ENCODE data around the gene ACAT1. TPM values are rescaled to one million over a fixed set of nuclear protein-coding genes. Genes with fewer than 3 reads are reported as not detected.
"Not testable (repeated sequence)": the region's sequence is repeated elsewhere in the genome, so short reads cannot be mapped to it uniquely, and the experiment has no call there.

Gene ACAT1
- total RNA-seq: 98.5 and 210 TPM in 2 replicates

DNA sequence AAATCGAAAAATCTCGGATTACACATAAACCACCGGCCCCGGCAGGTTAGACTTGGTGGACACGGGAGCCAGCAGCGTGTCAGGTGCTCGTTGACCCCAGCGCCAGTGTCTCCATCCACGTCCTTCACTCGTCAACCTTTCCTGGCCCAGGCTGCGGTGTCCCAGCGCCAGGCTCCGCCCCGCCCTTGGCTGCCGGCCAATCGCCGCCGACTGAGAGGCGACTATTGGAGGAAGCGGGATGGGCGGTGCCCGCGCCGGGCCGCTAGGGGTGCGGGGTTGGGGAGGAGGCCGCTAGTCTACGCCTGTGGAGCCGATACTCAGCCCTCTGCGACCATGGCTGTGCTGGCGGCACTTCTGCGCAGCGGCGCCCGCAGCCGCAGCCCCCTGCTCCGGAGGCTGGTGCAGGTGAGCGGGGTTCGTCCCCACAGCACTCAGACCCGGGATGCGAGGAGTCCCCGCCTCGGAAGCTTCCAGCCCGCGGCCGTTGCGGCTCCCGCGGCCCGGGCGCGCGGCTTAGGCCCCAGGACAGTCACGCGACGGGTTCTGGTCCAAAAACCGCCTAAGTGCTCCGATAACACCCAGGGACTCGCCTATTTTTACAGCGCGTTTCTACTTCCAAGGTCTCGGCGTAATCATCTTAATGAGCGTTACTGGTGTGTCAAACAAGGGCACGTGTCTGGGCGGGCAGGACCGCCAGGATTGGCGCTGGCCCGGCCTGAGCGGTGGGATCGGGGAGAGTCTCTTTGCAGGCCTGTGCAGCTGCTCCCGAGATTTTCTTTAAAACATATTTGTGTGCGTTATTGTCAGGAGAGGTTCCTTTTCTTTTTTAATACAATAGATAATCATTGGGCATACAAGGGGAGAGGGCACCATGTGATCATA, at the start of gene ACAT1:
Gene ACAT1, plus strand, starts transcription at position 294 of the 882 bp plus-strand sequence. Its CDS starts 40 bp downstream, at position 334.
- peak; percentile 51 for DNase-seq (ENCODE audit: extremely low read depth, low read depth, low spot score)

DNA sequence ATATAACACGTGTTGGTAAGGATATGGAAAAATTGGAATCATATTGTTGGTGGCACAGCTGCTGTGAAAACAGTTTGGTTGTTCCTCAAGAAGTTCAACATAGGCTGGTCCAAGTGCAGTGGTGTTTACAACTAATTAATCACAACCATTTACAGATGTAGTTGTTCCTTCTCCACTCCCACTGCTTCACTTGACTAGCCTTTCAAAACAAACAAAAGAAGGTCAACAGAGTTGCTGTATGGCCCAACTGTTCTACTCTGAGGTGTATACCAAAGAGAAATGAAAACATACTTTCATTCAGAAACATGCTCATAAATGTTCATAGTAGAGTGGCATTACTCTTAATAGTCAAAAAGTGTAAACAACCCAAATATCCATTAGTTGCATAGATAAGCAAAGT, 36.6 kb upstream of the ACAT1 start:
- DNase-seq (ENCODE audit: extremely low read depth, low read depth, low spot score): no peak

GRCh38 chr11:108085672-108086071, 35.7 kb upstream of the ACAT1 start:
- no peak for DNase-seq (ENCODE audit: extremely low read depth, low read depth, low spot score)

DNA sequence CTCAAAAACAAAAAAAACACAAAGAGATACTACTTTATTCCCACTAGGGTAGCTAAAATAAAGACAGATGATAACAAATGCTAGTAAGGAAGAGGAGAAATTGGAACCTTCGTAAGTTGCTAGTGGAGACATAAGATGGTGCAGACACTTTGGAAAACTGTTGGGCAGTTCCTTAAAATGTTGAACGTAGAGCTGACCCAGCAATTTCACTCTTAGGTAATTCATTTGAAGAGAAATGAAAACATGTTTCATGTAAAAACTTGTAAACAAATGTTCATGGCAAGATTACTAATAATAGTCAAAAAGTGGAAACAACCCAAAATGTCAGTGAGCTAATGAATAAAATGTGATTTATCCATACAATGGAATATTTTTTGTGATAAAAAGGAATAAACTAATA, 29.2 kb upstream of the ACAT1 start:
- DNase-seq (ENCODE audit: extremely low read depth, low read depth, low spot score): no peak

DNA sequence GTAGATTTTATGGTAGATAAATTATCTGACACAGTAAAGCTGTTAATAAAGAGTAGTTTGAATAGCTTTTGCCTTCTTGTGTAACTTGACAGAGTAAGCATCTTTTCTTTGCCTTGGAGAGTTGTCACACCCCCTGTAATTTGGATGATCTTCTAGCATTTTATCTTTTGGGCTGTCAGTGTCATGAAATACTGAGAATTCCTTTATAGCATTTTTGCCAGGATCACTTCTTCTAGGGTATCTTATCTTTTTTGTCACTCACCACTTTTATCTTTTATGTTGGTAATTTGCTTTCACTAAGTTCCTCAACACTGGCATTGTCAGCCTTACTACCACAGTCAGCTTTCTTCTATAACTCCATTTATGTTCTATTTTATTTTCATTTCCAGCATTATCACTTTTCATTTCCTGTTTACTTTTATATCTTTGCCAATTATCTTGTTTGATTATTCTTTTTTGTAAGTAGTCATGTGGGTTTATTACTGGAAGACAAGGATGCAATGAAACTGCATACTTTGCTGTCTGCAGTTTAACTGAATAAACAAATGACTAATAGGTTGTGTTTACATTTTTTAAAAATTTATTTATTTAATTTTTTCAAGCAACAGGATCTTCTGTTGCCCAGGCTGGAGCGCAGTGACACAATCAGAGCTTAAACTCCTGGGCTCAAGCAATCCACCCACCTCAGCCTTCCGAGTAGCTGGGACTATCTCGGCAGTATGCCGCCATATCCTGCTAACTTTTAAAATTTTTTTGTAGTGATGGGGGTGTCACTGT, 28.1 kb upstream of the ACAT1 start:
- no peak for DNase-seq (ENCODE audit: extremely low read depth, low read depth, low spot score)

DNA sequence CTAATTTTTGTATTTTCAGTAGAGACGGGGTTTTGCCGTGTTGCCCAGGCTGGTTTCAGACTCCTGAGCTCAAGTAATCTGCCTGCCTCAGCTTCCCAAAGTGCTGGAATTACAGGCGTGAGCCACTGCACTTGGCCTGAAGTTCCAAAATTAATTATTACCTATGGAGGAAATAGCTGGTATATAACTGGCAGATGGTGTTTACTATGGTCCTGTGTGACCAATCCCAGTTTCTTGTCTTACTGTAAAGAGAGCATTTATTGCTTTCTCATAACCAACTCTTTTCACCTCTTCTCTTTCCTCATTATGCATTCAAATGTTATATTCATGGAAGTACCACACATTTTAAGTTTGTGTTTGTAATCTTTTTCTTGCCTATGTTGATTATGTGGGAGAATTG, 24.2 kb upstream of the ACAT1 start:
- DNase-seq (ENCODE audit: extremely low read depth, low read depth, low spot score): no peak

- no peak for DNase-seq (ENCODE audit: extremely low read depth, low read depth, low spot score)
Observed at GRCh38 chr11:108101090-108101775, 20.1 kb upstream of the ACAT1 start.

GRCh38 chr11:108111126-108111525, 10.2 kb upstream of the ACAT1 start:
- no peak for DNase-seq (ENCODE audit: extremely low read depth, low read depth, low spot score)

DNA sequence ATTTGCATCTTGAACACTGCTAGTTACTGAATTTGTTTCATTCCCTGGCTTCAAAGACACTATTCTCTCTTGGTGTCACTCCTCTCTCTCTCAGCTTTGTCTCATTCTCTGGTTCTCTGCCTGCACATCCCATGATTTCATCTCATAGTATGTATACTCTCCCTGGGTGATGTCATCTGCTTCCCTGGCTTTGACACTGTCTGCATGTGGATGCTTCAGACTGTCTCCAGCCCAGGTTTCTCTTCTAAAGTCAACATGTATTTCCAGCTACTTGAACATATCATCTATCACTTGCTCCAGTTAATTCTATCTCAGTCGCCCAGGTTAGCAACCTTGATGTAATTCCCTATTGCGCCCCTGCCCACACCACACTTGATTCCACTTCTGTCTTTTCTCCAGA, 9.3 kb upstream of the ACAT1 start:
- DNase-seq (ENCODE audit: extremely low read depth, low read depth, low spot score): no peak

- DNase-seq (ENCODE audit: extremely low read depth, low read depth, low spot score): no peak
Observed at GRCh38 chr11:108115500-108116140, 5.7 kb upstream of the ACAT1 start.

DNA sequence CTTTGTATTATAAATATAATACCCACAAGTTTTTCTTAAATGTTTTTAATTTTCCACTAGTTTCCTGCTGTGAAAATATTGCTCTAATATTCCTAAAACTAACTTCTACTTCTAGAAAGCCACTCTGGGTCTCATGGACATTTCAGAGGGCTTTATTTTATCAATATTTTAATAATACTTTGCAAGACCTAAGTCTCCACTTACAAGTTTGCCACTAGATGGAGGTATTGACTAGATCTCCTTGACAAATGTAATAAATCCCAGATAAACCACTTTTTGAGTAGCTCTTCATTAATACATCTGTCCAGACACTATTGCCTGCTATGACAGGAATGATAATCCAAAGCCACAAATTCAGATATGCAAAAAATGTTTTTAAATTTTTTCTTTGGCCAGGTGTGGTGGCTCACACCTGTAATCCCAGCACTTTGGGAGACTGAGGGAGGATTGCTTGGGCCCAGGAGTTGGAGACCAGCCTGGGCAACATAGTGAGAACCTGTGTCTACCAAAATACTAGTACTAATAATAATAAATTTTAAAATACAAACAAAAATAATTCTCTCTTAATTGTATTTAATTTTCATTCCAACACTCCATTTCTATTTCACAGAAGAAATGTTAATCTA, 3.5 kb upstream of the ACAT1 start:
- no peak for DNase-seq (ENCODE audit: extremely low read depth, low read depth, low spot score)

- not testable (repeated sequence) for DNase-seq (ENCODE audit: extremely low read depth, low read depth, low spot score)
Observed at GRCh38 chr11:108120936-108121273, 462 bp upstream of the ACAT1 start.

DNA sequence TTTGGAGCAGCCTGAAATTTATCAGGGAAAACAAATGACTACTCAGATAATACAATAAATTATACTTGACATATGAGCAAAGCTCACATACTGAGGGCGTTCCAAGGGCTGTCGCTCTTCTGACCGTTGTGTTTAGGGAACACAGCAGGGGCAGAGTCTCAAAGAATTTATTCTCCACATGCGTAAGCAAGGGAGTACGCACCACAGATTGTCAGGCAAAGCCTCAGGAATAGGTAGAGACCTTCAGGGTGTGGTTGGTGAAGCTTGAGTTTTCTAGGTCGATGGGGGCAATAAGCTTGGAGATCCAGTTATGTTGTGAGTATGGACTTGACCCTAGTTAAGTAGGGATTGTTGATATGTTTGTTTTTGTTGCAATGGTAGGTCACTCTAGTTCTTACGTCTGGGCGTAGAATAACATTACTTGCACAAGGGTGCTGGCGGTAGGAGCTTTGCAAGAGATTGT, 830 bp downstream of the ACAT1 start:
- no peak for DNase-seq (ENCODE audit: extremely low read depth, low read depth, low spot score)

- DNase-seq (ENCODE audit: extremely low read depth, low read depth, low spot score): no peak
Observed at GRCh38 chr11:108125096-108125495, 3.7 kb downstream of the ACAT1 start.

GRCh38 chr11:108128772-108129171, 7.4 kb downstream of the ACAT1 start:
- no peak for DNase-seq (ENCODE audit: extremely low read depth, low read depth, low spot score)

DNA sequence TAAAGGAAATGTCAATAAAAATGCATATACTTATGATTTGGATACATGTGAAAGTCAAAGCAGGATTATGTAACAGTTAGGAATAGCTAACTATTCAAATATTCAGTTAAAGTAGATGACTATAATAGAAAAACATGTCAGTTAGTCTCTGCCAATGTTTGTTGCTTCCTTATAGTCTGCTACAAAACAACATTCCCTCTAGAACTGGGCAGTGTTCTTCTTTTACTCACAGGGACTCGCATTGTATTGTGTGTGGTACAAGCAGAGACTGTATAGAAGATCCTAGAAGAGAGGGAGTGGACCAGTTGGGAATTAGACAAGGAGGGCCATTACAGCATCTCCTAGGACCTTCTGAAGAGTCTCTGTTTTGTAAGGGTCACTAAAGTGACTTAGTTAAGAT, 10.6 kb downstream of the ACAT1 start:
- DNase-seq (ENCODE audit: extremely low read depth, low read depth, low spot score): no peak

DNA sequence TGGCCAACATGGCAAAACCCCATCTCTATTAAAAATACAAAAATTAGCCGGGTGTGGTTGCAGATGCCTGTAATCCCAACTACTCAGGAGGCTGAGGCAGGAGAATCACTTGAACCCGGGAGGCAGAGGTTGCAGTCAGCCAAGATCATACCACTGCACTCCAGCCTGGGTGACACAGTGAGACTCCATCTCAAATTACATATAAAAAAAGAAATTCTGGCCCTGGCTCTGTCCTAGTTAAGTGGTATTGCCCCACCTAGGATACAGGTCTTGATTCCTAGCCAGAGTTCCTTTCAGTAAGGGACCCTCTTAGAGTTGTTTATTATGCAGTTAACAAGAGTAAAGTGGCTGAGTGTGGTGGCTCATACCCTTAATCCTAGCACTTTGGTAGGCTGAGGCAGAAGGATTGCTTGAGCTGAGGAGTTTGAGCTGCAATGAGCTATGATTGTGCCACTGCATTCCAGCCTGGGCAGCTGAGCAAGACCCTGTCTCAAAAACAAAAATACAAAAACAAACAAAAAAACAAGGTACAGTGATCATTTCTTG, 11.7 kb downstream of the ACAT1 start:
- DNase-seq (ENCODE audit: extremely low read depth, low read depth, low spot score): not testable (repeated sequence)

GRCh38 chr11:108135845-108136544, 14.6 kb downstream of the ACAT1 start:
- DNase-seq (ENCODE audit: extremely low read depth, low read depth, low spot score): no peak

DNA sequence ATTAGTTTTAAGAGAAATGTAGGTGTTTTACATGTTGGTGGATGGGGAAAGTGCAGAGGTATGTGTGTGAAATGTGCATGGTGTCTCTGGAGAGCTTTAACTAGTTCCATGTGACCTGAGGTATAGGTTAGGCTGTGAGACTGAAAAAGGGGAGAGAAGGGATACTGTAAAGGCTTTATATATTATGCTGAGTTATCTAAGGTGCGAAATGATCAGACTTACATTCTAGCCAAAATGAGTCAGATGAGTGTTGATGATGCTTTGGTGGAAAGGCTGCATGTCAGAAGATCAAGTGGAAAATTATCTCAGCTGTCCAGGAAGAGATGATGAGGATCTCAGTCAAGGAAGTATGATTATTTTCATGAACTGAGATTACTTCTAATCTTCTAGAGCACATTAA, 15.8 kb downstream of the ACAT1 start:
- no peak for DNase-seq (ENCODE audit: extremely low read depth, low read depth, low spot score)
